HTERT RPE-1 (cell line): ENCODE data around the gene ARMC6.
"Not testable (repeated sequence)": the region's sequence is repeated elsewhere in the genome, so short reads cannot be mapped to it uniquely, and the experiment has no call there.

Experiments used
- in situ Hi-C: fragments of 300-500 bp; cut with MboI; formaldehyde crosslinking; loops from 4 replicates; pipeline ENCODE4 v1.14.3; 2020; ENCODE audit warnings: low sequenced_read_pairs

Gene ARMC6

GRCh38 chr19:19022380-19022961, 10.9 kb upstream of the ARMC6 start:
- in situ Hi-C loops: no loop called here

- in situ Hi-C loops: not testable (repeated sequence)
These were observed 10.0 kb upstream of the ARMC6 start for GRCh38 chr19:19023376-19023775.

GRCh38 chr19:19025861-19026260, 7.5 kb upstream of the ARMC6 start:
- in situ Hi-C loops: no loop called here

- in situ Hi-C loops: no loop called here
These were observed 7.0 kb upstream of the ARMC6 start for GRCh38 chr19:19026299-19026971.

GRCh38 chr19:19027228-19027627, 6.2 kb upstream of the ARMC6 start:
- in situ Hi-C loops: no loop called here

GRCh38 chr19:19028526-19028925, 4.9 kb upstream of the ARMC6 start:
- in situ Hi-C loops: no loop called here

- in situ Hi-C loops: no loop called here
These were observed 1.5 kb upstream of the ARMC6 start for GRCh38 chr19:19031891-19032290.

GRCh38 chr19:19032420-19033175, 805 bp upstream of the ARMC6 start:
- in situ Hi-C loops: no loop called here

- in situ Hi-C loops: no loop called here
These were observed 302 bp upstream of the ARMC6 start for GRCh38 chr19:19033176-19033425.

GRCh38 chr19:19034204-19034624, 811 bp downstream of the ARMC6 start:
- in situ Hi-C loops: no loop called here

- in situ Hi-C loops: no loop called here
These were observed 6.5 kb downstream of the ARMC6 start for GRCh38 chr19:19039901-19040300.

- in situ Hi-C loops: no loop called here
These were observed 7.0 kb downstream of the ARMC6 start for GRCh38 chr19:19040417-19040816.

- in situ Hi-C loops: no loop called here
These were observed 9.4 kb downstream of the ARMC6 start for GRCh38 chr19:19042732-19043280.

GRCh38 chr19:19043481-19043880, 10.1 kb downstream of the ARMC6 start:
- in situ Hi-C loops: no loop called here

- in situ Hi-C loops: no loop called here
These were observed 10.5 kb downstream of the ARMC6 start for GRCh38 chr19:19043881-19044280.

GRCh38 chr19:19049406-19049805, 16.0 kb downstream of the ARMC6 start:
- in situ Hi-C loops: no loop called here

GRCh38 chr19:19050104-19050503, 16.7 kb downstream of the ARMC6 start:
- in situ Hi-C loops: no loop called here

- in situ Hi-C loops: no loop called here
These were observed 17.3 kb downstream of the ARMC6 start for GRCh38 chr19:19050731-19051130.

- in situ Hi-C loops: no loop called here
These were observed 18.2 kb downstream of the ARMC6 start for GRCh38 chr19:19051478-19052213.

GRCh38 chr19:19052921-19053320, 19.5 kb downstream of the ARMC6 start:
- in situ Hi-C loops: no loop called here

- in situ Hi-C loops: no loop called here
These were observed 20.3 kb downstream of the ARMC6 start for GRCh38 chr19:19053508-19054314.
